DND-41 (cell line): ENCODE data around the gene RAB6B.

Experiments
- CTCF ChIP-seq: IDR thresholded peaks from 2 replicates; pipeline ENCODE4 v1.5.1; 2012; ENCODE audit warnings: borderline replicate concordance, low read length, moderate library complexity, mild to moderate bottlenecking; ENCODE audit not compliant: poor library complexity, severe bottlenecking; ENCODE audit errors: extremely low read depth
- EZH2 ChIP-seq: IDR thresholded peaks from 3 replicates; pipeline ENCODE4 v1.6.1; 2012; ENCODE audit warnings: borderline replicate concordance, low read depth, mild to moderate bottlenecking, moderate library complexity, low read length, inconsistent platforms; ENCODE audit not compliant: severe bottlenecking

- TF ChIP-seq CTCF (no peak), EZH2 (no peak)
These were observed 23.5 kb downstream of the RAB6B start for GRCh38 chr3:133872161-133872560.
